Stimulated activated CD4-positive, alpha-beta T cell treated with anti-CD3 and anti-CD28 coated beads, Interleukin-2, amount 100 ng/mL, for 4 hours (primary cell): ENCODE results near the gene COQ5.
"Not testable (repeated sequence)": the region's sequence is repeated elsewhere in the genome, so short reads cannot be mapped to it uniquely, and the experiment has no call there.

Experiments
- DNase-seq: peaks from one replicate; pipeline ENCODE4 v3.0.0-alpha.2; 2020; ENCODE audit warnings: low read depth

The COQ5 gene, protein sequence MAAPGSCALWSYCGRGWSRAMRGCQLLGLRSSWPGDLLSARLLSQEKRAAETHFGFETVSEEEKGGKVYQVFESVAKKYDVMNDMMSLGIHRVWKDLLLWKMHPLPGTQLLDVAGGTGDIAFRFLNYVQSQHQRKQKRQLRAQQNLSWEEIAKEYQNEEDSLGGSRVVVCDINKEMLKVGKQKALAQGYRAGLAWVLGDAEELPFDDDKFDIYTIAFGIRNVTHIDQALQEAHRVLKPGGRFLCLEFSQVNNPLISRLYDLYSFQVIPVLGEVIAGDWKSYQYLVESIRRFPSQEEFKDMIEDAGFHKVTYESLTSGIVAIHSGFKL

DNA sequence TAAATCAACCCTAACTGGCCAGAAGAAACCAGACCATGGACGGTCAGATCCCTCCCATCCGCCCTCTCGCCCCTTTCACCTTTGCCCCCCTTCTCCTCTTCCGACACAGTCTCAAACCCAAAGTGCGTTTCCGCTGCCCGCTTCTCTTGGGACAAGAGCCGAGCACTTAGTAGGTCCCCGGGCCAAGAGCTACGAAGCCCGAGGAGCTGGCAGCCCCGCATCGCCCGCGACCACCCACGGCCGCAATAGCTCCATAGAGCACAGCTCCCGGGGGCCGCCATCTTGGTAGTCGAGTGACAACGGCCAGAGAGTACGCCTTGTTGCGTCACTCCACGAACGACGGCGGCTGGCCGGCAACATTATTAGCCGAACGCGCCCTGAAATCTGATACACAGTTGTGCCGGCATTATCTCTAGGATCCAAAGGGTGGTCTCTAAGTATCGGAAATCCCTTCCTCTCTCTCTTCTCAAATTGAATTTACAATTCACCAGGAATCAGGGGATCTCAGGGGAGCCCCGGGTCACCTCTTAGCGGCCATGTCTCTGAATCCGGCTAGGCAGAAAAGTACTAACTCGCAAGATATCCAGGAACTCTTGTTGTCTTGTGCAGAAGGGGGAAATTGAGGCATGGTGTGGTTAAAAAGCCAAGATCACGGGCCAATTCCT is at the start of gene COQ5:
TSS of gene COQ5 (minus strand) at position 298 of the 665 bp plus-strand sequence. CDS start at position 281, 17 bp downstream.
- peak; percentile 74 for DNase-seq

DNA sequence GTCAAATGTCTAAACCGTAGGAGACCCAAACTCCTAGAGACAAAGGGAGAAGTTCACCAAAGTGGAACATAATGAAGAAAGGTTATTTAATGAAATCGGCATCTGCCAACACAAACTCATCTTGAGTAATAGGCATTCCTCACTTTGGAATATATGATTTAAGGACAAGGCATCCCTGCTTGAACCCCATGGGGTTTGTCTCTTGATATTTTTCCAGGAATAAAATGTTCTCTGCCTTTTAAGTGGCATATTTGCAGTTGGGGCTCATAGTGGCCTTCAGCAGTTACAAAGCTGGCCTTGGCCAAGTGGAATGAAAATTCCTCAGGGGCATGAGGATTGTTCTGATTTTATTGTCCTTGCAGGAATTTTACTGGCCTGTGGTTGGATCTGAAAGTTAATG is 45.1 kb upstream of the COQ5 start:
- DNase-seq = no peak

DNA sequence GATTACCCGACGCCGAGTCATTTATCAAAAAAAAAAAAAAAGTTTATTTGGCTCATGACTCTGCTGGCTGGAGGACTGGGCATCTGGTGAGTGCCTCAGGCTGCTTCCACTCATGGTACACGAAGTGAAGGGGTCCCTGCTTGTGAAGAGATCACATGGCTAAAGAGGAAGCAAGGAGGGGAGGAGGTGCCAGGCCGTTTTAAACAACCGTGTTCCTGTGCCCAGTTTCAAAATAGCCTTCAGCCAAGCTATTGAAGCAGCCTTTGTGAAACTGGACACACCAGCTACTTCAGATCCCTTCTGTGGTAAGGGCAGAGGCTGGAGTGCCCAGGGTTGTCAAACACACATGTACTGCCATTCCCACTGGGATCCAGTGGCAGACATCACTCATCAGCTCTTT is 44.6 kb upstream of the COQ5 start:
- no peak for DNase-seq

DNA sequence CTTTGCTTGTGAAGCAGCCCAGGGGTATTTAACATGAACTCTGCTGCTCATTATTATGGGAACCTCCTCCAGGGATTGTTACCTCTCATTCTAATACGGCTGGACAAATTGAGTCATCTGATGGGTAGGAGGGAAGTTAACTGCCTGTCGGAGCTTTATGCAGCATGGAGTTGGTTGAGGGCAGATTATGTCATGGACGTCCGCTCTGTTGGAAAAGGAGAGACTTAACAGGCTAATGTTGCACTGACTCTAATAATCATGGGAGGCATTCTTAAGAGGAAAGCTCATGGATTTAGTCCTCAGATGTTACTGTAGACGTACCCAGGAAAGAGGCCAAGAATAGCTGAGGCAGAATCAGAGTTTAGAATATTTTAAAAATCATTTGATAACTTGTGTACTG is 42.3 kb upstream of the COQ5 start:
- DNase-seq = no peak

DNA sequence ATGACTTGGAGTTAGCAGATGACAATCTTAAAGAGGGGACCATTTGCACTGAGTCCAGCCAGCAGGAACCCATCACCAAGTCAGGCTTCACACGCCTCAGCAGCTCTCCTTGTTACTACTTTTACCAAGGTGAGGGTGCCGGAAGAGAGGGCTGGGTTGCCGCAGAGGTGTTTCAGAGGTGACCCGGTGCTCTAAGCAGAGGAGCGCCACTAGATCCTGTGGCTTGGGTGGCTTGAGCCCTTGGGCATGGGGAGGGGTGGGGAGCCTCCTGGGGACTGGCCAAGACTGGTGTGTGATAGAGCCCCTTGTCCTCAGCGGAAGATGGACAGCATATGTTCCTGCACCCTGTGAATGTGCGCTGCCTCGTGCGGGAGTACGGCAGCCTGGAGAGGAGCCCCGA is 34.5 kb upstream of the COQ5 start:
- no peak for DNase-seq

DNA sequence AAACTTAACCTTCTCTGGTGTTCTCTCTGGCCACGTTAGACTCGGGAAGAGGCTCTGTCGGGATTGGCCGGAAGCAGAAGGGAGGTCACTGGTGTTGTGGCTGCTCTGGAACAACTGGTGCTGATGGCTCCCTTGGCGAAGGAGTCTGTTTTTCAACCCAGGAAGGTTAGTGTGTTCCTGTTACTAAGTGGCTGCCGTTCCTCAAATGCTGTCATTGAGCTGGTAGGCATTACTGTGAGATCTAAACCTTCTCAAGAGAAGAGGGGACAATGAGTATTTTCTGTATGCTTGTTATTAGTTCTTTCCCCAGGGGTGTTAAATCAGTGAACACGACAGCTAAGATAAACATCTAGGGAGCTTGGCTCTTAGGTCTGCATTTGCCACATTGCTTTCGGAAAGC is 33.9 kb upstream of the COQ5 start:
- DNase-seq = no peak

DNA sequence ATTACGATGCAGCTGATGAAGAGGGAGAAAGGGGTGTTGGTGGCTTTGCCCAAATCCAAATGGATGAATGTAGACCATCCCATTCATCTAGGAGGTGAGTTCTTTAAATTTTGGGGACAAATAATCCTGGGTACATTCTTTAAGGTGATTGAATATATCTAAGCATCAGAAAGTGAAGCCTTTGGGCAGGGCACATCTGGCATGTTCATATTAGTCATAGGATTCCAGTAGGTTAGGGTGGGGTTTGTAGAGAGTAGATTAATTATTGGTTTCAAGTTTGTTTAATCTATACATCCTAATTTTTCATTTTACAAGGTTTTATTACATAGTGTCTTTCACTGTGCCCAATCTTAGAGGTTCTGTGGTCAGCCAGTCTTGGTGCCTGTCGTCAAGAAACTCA is 28.6 kb upstream of the COQ5 start:
- no peak for DNase-seq

DNA sequence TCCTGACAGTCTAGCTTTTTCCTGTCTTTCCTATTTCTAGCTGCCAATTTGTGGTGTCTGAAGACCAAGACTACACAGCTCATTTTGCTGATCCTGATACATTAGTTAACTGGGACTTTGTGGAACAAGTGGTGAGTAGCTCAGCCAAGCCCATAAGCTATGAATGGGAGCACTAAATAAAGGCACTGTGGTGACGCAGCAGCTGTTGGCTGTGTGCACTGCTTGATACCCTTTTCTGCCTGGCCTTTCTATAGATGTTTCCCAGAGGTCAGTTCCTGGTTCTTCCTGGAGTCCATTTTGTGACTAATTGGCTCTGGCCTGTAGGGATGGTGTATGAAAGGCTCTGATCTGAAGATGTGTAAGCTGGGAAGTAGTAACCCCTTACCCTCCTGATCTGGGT is 25.7 kb upstream of the COQ5 start:
- no peak for DNase-seq

DNA sequence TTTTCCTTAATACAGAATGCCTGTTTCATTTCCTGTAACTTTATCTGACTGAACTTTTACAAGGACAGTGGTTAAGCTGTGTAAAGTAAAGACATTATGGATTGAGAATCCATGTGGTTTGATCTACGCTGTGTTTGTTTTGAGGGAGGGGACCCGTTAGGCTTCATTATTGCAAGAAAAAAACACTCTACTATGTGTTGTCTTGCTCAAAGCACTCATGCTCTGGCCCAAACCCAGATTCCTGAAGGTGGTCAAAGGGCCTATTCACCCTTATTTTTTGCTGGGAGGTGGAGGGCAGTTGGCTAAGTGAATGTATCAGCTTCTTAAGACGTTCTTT is 17.1 kb upstream of the COQ5 start:
- no peak for DNase-seq

DNA sequence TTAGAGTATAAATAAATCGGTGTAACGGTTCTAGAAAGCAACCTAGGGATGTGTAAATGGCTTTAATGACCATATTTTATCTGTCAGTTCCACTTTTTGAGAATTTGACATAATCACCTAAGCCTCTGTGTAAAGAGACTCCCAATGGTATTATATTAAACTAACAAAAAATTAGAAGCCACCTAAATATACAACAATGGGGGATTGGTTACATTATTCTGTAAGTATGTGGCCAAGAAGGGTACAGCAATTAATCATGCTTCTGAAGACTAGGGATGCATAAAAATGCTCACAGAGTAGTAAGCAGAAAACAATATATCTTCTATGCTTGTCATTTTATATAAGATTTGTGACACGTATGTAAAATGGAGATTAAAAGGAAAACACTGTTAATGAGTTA is 15.7 kb upstream of the COQ5 start:
- no peak for DNase-seq

DNA sequence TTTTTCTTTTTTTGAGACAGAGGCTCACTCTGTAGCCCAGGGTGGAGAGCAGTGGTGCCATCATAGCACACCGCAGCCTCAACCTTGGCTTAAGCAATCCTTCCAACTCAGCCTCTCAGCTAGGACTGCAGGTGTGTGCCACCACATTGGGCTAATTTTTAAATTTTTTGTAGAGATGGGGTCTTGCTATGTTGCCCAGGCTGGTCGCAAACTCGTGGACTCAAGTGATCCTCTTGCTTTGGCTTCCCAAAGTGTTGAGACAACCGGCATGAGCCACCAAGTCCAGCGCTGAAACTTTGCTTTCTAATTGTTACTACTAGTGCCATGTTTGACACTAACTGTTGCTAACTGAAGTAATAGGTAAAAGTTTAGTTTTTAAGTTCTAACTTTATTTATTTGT is 13.2 kb upstream of the COQ5 start:
- no peak for DNase-seq

DNA sequence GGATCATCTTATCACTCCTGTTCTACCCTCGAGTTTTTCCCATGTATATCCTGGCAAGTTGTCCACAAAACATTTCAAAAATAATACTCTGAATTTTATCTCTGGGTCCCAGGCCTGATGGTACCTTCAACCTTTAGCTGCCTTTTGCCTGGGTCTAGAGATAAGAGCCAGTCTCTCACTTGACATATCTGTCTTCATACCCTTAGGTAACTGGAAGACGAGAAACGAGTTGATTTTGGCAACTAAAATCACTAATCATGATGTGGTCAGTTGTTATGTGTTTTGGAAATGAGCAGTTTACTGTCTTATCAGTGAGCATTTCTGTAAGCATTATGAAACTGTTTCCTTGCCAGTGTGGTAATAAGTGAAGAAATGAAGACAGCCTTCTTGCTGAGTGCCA is 11.5 kb upstream of the COQ5 start:
- DNase-seq = no peak

DNA sequence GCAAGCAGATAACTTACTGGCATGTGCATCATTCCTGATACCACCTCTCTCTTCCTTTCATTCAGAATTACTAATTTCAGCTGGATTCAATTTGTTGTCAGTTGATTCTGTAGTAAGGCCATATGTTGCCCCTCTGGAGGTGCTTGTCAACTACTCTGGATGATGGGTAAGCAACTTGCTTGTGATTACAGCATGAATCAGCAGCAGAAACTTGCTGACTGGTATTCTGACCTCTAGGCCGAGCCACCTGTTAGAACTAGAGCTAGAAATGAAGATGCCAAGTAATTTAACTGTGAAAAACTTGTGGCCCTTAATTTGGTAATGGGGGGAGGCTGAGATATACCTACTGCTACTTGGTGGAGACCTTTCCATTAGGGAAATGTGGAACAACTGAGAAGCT is 10.3 kb upstream of the COQ5 start:
- no peak for DNase-seq

DNA sequence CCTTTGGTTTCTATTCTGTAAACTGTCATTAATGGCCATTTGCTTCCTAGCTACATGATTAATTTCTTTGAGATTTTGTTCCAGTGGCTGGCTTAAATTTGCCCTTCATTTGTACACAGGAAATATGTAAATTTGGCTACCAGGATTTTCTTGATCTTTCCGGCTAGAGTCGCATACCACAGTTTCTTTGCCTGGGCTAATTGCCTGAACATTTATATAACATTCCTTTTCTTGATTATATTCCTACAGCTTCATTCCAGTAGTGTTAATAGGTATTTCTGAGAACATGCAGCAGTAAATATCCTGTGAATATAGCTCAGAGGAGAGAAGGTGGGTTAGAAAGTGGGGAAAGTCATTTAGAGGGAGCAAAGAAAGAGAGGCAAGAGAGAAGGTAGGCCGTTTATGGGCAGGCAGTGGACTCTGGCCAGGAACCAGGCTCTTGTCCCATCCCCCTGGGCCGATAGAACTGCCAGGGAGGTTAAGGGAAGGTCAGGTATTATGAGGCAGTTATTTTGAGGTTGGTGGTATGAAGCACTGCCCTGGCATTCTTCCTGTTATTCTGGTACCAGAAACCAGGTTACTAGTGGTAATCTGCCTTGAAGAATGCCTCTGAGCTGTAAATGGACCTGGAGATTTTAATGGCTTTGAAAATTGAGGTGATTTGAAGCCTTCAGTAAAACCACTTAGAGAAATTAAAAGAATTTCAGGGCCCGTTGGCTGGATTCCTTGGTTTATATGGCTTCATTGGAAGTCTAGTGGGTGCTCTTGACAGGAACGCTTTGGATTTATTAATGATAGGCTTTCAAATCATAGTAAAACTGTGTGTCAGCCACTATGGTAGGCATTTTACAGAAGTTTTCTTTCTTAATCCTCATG is 9.6 kb upstream of the COQ5 start:
- DNase-seq = no peak

DNA sequence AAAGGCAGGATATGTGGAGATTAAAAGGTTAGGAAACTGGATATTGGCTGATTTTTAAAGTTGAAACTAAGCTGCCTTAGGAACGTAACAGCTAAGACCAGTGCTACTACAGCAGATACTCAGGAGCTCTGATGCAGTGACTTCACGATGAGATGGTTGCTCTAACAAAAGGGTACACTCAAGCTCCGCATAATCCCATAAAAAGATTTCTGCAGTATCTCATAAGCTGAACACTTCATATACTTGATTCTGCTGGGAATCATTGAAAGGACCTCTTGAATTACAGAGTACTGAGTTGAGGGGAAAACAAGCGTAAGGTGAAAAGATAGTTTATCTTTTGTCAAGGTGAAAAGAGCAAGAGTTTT is 8.9 kb upstream of the COQ5 start:
- DNase-seq = no peak

DNA sequence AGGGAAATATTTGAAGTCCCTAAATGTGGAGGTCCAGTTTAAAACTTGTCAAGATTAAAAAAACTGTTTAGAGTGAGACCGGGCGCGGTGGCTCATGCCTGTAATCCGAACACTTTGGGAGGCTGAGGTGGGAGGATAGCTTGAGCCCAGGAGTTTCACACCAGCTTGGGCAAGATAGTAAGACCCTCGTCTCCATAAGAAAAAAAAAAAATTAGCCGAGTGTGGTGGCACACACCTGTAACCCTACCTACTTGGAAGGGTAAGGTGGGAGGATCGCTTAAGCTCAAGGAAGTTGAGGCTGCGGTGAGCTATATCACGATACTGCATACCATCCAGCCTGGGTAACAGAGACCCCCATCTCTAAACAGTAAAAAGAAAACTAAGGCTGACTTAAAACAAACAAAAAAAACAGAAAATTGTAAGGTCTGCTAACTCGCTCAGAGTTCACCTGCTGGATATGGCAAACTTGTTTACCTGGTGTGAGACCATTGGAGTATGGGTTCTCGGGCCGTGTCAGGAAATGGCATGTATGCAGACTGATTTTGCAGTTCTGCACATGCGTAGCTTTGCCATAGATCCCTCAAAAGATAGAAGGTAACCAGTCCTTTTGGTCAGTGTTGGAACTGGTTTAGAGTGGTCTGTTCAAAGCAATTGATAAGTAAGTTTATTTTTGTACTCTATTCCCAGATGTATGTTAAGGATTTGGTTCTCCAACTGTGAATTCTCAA is 7.3 kb upstream of the COQ5 start:
- no peak for DNase-seq

DNA sequence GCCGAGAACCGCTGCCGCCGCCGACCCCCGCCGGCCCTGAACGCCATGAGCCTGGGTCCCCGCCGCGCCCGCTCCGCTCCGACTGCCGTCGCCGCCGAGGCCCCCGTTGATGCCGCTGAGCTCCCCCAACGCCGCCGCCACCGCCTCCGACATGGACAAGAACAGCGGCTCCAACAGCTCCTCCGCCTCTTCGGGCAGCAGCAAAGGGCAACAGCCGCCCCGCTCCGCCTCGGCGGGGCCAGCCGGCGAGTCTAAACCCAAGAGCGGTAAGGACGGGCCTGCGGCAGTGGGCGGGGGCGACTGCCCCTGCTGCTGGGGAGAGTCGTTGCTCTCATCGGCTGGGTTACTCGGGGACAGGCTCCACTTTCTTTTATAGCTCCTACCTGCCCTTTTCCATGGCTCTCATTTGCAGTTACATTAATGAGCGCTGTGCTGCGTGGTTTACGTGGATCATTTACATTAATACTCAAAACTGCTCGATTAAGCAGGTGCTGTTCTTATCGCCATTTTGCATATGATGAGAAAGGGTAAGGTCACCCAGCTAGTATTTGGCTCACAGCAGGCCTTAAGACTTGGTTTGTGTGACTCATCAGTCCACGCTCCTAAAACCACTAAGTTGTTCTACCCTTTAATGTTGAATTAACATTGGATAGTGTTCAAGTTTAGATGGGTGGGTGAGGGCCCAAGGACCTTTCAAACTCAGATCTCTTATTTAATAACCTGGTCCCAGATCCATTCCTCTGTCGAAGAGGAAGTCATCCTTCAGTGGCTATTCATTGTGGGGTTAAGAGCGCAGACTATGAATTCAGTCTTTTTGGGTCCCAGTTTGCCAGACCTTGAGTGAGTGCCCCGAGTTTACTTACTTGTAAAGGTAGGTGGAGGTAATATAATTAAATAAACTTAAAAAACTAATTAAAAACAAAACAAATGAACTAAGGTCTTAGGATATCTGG is 6.0 kb upstream of the COQ5 start:
- DNase-seq = peak; percentile 24

DNA sequence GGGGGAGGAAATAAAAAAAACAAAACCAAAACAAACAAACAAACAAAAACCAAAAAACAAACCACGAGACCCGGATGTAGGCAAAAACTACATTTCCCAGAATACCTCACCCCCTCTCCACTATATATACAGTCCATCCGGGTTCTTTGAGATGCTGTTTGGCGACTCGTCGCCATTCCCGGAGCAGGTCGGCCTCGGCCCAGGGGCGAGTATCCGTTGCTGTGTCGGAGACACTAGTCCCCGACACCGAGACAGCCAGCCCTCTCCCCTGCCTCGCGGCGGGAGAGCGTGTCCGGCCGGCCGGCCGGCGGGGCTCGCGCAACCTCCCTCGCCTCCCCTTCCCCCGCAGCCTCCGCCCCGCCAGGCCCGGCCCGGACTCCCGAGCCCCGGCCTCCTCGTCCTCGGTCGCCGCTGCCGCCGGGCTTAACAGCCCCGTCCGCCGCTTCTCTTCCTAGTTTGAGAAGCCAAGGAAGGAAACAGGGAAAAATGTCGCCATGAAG is 5.3 kb upstream of the COQ5 start, which contains the start of gene RNF10:
TSS of gene RNF10 (plus strand) at position 154 of the 500 bp plus-strand sequence. CDS start 456 bp downstream, outside the sequence.
- DNase-seq = peak; percentile 51

DNA sequence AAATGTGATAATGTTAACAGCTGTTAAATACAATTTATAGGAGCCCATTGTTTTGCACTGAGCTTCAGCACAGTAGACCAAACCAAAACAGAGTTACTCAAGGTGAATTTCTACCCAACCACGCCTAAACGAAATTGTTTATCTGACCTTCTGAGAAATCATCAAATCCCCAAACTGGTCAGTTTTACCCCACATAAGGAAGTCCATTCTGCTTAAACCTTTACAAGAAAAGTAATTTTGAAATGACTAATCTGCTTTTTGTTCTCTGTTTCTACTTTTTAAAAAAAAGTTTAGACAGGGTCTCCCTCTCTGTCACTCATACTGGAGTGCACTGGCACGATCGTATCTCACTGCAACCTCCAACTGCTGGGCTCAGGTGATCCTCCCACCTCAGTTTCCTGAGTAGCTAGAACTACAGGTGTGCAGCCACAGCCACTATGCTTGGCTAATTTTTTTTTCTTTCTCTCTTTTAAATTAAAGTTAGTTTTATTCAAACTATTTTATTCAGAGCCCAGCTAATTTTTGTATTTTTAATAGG is 3.8 kb upstream of the COQ5 start:
- DNase-seq = no peak

DNA sequence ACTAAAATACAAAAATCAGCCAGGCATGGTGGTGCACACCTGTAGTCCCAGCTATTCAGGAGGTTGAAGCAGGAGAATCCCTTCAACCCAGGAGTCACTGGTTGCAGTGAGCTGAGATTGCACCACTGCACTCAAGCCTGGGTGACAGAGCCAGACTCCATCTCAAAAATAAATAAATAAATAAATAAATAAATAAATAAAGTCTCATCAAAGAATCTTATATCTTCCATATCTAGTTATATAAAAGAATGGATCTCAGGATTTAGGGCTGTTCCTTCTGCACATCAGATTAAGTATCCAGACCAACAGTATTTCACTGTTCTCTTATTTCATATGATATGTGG is 1.4 kb upstream of the COQ5 start:
- DNase-seq = not testable (repeated sequence)
